HS-27A (cell line): ENCODE data around the gene RAD51B.

Experiments used
- DNase-seq: peaks from one replicate; pipeline ENCODE4 v3.0.0-alpha.2; 2012; ENCODE audit warnings: low read depth, missing footprints

RAD51B gene

GRCh38 chr14:68331991-68332390 lies 512.4 kb downstream of the RAD51B start:
- DNase-seq: no peak

GRCh38 chr14:68333262-68333661 lies 513.7 kb downstream of the RAD51B start:
- DNase-seq: no peak

GRCh38 chr14:68335312-68335711 lies 515.7 kb downstream of the RAD51B start:
- no peak for DNase-seq

GRCh38 chr14:68336165-68336564 lies 516.6 kb downstream of the RAD51B start:
- DNase-seq: no peak

GRCh38 chr14:68337279-68337678 lies 517.7 kb downstream of the RAD51B start:
- DNase-seq: no peak

GRCh38 chr14:68340262-68340661 lies 520.7 kb downstream of the RAD51B start:
- DNase-seq: no peak

GRCh38 chr14:68341411-68342212 lies 522.0 kb downstream of the RAD51B start:
- DNase-seq: no peak

GRCh38 chr14:68342216-68342763 lies 522.7 kb downstream of the RAD51B start:
- DNase-seq: no peak

GRCh38 chr14:68343534-68344118 lies 524.0 kb downstream of the RAD51B start:
- DNase-seq: no peak

- no peak for DNase-seq
Measured at GRCh38 chr14:68345738-68346137, 526.2 kb downstream of the RAD51B start.

GRCh38 chr14:68346556-68347343 lies 527.2 kb downstream of the RAD51B start:
- DNase-seq: no peak

GRCh38 chr14:68349900-68350629 lies 530.5 kb downstream of the RAD51B start:
- no peak for DNase-seq

- DNase-seq: no peak
Measured at GRCh38 chr14:68355415-68355814, 535.8 kb downstream of the RAD51B start.

- DNase-seq: no peak
Measured at GRCh38 chr14:68357777-68358176, 538.2 kb downstream of the RAD51B start.

- no peak for DNase-seq
Measured at GRCh38 chr14:68358500-68358899, 538.9 kb downstream of the RAD51B start.

- no peak for DNase-seq
Measured at GRCh38 chr14:68359022-68359836, 539.6 kb downstream of the RAD51B start.

GRCh38 chr14:68359837-68360552 lies 540.4 kb downstream of the RAD51B start:
- no peak for DNase-seq

- no peak for DNase-seq
Measured at GRCh38 chr14:68361231-68361630, 541.7 kb downstream of the RAD51B start.

- no peak for DNase-seq
Measured at GRCh38 chr14:68362846-68363245, 543.3 kb downstream of the RAD51B start.

GRCh38 chr14:68363466-68363842 lies 543.9 kb downstream of the RAD51B start:
- no peak for DNase-seq
